NOMO-1 treated with DMSO at 0.1 percent for 48 hours (cell line): Measurements from ENCODE around the gene SMAD6.
A peak's percentile ranks its signal among the peaks of the same experiment; 100 is the strongest.

Experiments
- DNase-seq: peaks from one replicate; lab custom pipeline; 2025; ENCODE audit not compliant: unreplicated experiment; lab: John Stamatoyannopoulos, UW

SMAD6 gene

DNA sequence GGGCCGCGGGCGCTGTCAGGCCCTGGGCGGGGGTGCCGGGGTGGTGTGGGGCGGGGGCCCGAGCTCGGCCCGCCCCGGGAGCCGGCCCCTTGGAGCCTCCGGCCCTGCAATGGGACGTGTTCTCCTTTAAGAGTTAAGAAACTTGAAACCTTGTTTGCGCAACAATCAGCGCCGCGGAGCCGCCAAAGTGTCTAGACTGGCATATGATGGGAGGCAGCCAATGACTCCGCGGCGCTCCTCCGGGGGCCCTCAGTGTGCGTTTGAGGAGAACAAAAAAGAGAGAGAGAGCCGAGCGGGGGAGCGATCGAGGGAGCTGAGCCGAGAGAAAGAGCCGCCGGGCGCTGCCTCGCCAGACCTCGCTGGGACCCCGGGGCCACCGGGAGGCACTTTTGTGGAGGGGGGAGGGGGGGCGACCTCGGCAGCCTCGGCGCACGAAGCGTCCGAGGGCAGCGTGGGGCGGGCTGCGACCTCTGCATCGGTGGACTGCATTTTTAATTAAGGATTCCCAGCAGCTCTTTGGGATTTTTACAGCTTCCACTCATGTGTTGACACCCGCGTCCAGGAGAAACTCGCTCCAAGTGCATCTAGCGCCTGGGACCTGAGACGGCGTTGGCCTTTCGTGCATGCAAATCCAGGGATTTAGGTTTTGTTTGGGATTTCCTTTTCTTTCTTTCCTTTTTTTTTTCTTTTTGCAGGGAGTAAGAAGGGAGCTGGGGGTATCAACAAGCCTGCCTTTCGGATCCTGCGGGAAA lies at the start of gene SMAD6:
SMAD6 (plus strand) TSS at position 202 of the 752 bp plus-strand sequence. CDS start 1,023 bp downstream, outside the sequence.
- peak; percentile 98 for DNase-seq

DNA sequence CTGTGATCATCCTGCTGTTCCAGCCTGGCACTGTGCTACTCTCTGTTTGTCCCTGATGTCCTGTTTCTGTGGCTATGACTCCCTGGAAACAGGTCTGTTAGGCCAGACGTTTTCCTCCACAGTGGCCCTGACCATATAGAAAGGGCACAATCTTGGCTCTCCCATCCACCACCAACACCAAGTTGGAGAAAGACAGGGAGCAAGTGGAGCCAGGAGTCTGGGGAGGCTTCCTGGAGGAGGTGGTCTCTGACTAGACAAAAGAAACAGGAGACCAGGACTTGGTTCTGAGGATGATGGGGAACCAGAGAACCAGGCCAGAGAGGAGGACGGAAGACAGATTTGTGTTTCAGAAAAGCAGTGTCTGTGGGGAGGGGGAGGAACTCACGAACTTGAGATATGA lies 49.2 kb upstream of the SMAD6 start:
- no peak for DNase-seq

DNA sequence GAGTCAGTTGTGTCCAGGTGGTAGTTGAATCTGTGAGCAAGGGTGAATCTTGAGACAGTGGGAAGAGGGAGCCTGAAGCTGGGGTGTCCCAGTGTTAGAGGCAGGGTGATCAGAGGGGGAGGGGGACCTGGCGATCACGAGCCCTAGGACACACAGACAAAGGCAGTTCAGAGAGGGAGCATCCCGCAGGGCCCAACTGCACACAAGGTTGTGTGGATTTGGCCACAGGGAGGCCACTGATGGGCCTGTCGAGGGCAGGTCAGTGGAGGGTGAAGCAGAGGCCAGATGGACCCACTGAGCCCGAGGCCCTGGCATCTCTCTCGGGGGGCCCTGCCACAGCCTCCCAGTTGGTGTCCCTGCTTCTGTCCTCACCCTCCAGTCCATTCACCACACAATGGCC lies 48.6 kb upstream of the SMAD6 start:
- DNase-seq, result no peak

DNA sequence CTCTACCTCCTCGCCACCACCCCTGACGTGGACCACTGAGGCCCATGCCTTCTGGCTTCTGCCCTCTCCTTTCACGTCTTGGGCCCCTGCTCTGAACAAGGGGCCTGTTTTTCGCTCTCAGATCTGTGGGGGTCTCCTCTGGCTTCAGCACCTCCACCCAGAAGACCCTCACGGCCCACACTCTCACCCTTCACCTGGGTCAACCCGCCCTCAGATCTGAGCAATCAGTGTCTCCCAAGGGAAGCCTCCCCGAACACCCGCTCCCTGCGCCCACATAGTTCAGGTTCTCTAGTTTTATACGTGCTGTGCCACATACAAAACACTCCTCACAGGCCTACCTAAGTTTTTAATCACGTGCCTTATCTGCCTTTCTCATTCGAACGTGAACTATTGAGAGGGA lies 48.2 kb upstream of the SMAD6 start:
- DNase-seq, result no peak

DNA sequence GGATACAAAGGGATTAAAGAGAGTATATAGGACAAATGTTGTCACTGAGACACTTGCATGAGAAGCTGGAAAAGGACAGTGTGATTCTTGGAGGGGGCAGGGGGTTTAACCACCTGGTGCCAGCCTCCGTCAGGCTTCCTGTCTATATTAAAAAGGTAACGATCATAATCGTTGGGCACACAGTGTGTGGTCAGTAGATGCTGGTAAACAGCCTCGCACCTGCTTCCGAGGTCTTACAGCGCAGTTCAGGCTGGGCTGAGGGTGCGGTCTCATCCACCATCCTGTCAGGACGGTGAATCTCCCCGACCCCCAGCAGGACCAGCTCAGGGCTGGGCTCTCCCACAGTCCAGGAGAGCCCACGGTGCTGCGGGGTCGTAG lies 47.7 kb upstream of the SMAD6 start:
- no peak for DNase-seq

DNA sequence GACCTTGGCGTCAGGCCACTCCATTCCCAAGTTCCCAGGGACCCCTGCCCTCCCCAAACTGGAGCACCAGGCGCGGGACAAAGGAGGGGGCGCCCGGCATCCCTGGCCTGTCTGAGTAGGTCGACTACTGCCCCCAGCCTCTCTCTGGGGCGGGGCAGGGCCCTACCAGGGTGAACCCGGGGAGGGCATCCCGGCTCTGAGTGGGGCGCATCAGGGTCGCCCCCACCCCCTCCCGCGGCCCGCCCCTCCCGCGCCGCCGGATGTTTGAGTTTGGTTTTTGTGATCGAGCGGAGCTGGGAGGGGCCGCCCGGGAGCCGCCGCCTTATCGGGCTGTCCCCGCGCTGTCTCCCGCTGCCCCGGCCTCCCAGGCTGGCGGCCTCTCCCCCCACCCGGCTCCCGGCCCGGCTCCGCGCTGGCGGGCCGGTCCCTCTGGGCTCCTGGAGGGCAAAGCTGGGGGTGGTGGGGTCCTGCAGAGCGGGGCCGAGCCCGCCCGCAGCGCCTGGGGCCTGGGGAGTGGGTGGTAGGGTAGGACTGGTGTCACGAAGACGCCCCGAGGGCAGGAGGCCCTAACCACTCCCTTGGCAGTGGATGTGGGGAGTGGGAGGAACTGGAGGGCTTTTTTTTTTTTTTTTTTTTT lies 47.2 kb upstream of the SMAD6 start:
- DNase-seq, result no peak

DNA sequence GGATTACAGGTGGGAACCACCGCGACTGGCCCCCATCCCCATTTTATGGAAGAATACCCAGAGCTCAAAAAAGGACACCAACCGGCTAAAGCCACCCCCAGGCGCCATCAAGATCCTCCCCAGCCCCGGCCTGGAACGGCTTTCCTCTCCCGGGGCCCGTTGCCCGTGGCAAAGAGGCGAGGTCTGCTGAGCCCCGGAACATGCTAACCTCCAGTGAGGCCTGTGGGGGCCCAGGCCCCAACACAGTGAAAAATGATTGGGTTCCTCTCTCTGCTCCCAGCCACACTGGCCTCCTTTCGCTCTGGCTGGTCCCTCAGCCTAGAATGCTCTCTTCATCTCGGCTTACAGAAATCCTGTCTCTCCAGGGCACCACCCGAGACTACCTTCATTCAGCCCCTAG lies 46.5 kb upstream of the SMAD6 start:
- no peak for DNase-seq

DNA sequence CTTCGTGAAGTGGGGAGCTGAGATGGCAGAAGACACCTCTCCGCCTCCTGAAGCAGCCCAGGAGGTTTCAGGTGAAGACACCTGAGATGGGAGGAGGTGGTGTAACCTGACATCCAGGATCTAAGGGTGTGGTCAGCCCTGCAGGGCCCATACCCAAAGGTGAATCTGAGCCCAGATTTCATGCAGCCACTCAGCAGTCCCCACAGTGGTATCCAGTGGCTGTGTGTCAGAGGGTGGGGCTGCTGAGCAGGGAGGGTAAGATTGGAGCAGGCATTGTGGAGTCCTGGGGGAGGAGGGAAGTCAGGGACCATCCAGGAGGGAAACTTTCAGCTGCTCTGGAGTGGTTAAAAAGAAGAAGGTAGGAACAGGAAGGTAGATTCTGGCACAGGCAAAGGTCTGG lies 46.0 kb upstream of the SMAD6 start:
- no peak for DNase-seq

DNA sequence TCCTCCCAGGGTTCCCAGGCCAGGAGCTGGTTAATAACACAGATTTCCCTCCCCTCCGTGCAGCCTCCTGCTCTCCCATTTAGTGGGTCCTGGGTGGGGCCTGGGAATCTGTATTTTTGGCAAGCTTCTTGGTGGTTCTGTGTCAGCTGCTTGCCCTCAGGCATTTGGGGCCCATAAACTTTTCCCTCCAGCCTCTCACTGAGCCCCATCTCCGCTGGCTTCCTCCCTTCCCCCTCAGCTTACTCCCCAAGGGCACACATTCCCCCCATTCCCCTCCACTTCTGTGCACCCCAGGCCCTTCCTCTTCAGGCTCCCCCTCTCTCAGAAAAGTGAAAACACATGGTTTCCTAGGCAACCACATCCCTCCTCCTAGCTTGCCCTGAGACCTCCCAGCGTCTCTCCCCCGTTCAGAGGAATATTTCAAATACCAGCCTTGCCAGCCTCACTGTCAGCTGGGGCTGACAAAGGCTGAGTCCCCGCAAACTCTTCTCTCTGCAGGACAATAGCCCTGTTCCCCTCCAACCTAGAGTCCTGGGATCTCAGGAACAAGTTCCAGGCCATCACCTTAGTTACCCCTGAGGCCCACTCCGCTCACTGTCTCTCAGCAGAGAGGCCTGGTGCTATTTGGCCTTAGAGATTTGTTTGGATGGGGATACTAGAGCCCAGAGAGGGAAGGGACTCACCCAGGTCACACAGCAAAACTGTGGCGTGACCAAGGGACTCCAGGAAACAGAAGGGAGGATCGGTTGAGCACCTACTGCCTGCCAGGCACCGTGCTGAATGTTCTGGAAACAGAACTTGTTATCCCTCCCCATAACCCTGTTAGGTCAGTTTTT lies 44.6 kb upstream of the SMAD6 start:
- no peak for DNase-seq

DNA sequence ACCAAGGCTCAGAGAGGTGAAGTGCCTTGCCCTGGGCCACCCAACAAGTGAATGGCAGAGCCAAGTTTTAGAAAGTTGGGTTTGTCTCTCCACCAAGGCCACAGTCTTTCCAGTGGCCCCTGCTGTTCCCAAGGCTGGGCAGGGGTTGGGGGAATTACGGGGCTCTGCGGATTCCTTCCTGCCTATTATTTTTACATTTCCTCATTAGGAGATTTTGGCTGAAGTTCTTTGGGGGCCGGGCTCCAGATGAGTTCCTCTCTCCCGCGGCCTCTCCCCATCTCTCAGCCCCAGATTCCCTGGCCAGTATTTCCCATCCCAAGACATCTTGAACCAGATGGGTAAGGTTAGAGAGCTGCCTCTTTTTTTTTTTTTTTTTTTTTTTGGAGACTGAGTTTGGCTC lies 44.0 kb upstream of the SMAD6 start:
- no peak for DNase-seq

DNA sequence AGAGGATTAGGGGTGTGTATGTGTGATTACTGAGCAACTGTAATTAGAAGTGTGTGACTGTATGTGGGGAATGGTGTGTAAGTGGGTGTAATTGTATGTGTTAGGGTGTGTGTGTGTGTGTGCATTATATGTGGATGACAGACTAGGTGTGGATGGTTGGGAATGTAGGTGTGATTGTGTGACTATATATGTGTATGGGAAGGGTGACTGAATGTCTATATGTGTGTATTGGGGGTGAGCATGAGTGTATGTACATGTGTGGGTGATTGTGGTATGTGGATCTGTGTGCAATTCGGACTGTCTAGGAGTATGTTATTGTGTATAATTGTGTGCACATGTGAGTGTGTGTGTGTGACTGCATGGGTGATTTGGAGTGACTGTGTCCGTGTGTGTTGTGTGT lies 43.2 kb upstream of the SMAD6 start:
- DNase-seq, result no peak

DNA sequence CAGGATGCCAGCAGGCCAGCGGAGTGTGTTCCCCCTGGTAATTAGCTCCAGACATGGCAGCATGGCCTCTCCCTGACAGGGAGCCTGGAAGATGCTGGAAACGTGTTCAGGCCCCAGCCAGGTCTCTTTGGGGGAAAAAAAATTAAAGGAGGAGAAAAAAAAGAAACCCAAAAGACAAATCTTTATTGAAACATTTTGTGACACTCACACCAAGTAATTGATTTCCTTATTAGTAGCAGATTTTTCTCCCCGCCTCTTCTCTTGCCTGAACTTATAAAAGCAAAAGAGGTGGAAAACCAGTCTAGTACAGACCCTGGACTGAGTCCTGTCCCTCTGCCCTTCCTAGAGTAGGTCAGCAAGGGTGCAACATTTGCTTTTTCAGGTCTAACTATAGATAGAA lies 42.7 kb upstream of the SMAD6 start:
- DNase-seq, result no peak

DNA sequence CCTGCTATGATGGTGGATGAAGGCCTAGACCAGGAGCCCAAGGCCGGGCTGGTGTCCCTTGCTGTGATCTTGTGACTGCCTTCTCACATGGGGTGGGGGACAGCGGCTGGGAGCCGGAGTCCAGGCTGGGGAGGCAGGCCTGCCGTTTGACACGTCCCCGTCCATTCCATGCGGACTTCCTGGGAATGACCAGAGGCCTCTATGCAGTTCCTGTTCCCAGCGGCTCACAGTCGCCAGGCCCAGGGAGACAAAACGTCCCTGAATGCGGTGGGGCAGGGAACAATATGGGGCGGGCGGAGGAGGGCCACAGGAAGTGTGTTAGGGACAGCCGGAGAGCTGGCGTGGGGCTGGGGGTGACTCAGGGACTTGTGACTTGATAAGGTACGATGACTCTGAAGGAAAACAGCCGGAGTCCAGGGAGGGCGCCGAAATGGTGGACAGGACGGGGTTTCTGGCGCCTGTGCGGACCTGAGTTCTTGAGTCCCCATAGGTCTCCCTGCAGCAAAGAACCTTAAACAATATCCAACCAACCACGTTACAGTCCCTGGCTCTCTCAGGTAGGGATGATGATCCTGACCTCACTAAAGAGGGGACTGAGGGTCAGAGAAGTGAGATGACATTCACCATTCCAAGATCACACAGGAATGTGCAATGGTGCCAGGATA lies 40.5 kb upstream of the SMAD6 start:
- no peak for DNase-seq

DNA sequence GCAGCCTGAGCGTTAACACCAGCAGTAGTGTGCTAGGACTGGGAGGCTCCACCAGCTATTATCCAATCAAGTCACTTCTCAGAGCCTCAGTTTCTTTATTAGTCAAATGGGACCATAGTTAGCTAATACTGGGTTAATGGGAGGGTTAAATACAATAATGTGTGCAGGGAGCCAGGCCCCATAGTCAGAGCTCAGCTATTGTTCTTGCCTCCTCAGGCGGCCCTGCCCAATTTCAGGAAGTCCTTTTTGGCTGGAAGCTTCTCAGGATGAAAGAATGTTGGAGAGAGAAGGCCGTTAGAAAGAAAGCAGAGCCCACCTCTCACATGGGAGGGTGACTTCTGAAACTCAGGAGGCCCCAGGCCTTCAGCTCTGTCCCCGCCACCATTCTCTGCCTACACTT lies 39.5 kb upstream of the SMAD6 start:
- DNase-seq, result no peak

DNA sequence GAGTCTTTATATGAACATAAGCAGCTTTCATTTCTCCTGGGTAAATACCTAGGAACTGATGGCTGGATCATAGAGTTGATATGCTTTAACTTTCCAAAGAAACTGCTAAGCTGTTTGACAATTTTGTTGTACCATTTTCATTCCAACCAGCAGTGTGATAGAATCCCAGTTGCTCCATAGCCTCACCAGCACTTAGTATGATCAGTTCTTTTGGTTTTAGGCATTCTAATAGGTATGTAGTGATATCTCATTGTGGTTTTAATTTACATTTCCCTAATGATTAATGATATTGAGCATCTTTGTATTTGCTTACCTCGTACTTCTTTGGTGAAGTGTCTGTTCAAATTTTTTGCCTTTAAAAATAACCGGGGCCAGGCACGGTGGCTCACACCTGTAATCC lies 38.4 kb upstream of the SMAD6 start:
- DNase-seq, result no peak

DNA sequence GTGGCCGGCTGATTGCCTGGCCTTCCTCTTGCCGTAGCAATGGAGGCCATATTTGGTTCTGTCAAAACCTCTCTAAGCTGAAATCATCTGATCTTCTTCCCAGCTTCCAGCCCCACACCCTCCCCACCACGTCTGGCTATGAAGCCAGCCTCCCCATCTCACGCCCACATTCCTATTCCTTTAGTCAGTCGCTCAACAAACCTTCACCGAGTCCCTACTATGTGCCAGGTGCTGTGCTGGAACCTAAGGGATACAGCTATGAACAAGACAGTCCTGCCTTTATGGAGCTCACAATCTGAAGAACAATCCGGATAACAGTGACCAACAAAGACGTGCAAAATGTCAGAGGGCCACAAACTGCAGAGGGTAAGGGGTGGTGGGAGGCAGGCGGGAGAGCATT lies 31.9 kb upstream of the SMAD6 start:
- DNase-seq, result no peak

DNA sequence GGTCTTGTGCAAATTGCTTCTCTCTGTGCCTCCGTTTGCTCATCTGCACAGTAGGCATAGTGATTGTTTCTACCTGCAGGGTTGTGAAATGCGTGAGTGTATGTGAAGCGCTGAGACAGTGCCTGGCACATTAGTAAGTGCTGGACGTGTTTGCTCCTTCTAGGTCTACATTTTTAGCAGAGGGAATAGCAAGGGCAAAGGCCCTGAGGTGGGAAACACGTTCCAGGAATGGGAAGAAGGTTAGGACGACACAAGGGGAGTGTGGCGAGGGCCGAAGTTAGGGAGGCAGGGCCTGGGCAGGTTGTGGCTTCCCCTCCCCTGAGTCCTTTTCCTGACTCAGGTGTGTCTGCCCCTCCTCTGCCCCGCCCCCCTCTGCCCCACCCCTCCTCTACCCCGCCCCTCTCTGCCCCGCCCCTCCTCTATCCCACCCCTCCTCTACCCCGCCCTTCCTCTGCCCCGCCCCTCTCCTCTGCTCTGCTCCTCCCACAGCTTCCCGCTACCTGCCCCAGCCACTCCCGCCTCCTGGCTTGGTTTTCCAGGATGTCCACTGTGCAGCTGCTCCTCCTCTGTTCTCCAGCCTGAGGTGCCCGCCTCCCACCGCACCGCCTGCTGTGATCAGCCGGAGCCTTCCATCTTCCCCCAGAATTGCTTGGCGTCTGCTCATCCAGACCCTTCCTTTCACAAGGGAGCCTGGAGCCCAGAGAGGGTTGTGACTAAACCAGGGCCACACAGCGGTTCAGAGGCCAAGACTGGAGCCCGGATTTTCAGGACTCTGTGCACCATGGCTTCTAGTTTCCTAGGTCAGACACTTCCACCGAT lies 31.1 kb upstream of the SMAD6 start:
- DNase-seq, result no peak

DNA sequence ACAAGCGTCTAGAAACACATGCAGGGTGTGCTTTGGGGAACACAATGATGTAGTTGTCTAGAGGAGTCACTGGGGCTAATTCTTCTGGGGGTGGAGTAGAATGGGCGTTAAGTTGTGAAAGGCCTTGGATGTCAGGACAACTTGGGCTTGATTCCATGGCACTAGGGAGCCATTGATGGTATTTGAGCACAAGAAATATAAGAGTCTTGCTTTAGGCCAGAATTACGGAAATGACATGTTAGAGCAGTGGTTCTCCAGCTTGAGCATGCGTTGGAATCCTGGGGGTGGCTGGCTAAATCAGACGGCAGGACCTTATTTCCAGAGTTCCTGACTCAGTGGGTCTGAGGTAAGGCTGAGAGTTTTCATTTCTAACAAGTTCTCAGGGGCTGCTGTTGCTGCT lies 29.2 kb upstream of the SMAD6 start:
- DNase-seq, result no peak

DNA sequence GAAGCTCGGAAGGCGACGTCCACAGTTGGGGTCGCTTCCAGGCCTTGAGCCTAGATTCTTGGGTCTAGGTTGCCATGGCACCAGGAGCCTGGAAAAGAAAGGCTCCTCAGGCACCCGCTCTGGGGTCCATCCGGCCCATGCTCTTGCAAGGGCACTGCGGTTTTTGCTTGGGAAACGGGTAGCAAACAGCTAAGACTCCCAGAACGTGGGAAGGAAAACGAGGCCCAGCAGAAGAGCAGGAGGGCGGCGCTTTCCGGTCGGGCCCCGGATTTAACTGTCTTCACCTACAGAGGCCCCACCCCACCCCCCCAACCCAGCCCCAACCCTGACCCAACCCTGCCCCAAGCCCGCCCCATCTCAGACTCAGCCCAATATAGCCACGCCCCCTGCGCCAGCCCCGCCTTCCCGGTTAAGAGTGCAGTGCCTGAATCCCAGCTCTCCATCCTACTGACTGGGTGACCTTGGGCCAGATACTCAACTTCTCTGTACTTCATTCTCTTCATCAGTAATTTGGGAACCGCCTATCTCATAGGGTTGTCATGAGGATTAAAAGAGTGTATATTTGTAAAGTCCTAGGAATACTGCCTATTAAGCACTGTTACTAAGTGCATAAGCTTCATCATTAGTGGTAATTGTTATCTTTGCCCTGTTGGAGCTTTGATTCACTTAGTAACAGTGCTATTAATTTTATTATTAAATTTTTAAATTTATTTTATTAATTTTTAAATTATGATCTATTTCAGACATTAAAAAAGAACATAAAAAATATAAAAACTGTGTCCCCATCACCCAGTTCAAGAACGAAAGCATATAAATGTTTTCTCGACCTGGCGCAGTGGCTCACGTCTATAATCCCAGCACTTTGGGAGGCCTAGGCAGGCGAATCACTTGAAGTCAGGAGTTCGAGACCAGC lies 28.4 kb upstream of the SMAD6 start:
- no peak for DNase-seq

DNA sequence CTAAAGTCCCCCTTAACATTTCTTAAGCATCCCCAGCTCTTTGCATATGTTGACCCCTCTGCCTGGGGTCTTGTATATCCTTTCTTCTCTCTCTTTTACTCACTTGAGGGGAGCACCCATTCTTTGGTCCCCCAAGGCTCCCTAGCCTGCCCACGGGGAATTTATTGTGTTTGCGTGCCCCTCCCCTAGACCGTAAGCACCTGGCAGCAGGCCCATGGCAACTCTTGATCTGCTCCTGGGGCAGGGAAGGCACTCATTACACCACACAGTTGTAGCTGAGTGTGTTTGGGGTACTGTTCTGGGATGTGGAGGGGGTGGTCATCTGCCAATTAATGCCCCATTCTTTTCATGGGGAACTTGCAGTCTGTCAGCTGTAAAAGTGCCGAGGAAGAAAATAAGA lies 27.3 kb upstream of the SMAD6 start:
- DNase-seq, result no peak
